Activated CD4-positive, alpha-beta T cell treated with anti-CD3 and anti-CD28 coated beads, Interleukin-2, Interleukin-6, amounts not matched to agents 100 ng/mL and 50 ng/mL, durations not matched to agents 16 hours and 8 hours (primary cell): ENCODE data around the gene LRRC8C.

Source experiments
- DNase-seq: peaks from one replicate; pipeline ENCODE4 v3.0.0-alpha.2; 2020

The LRRC8C gene

DNA sequence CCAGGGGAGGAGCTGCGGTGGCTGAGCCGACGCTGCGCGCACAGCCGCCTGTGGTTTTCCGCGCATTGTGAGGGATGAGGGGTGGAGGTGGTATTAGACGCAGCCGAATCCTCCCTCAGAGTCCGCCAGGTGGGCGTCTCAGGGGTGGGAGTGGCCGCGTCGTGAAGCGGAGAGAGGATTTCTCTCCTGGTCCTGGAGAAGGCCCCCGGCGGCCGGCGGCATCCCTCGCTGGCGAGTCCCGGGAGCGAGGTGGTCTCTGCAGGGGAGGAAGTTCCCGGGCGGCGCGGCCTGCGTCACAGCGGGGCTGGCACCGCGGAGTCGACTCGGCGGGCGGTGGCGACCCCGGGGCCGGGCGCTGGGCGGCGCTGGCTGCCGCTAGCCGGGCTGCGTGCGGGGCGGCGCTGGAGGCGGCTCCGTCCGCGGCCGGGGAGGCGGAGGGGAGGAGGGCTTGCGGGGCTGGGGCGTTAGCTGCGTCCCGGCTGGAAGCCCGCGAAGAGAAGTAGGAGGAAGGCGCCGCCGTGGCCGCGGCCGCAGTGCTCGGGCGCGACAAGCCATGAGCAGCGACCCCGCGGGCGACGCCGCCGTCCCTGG, at the start of gene LRRC8C:
Gene LRRC8C (plus strand): TSS at position 464 of the 591 bp plus-strand sequence. CDS start 53,354 bp downstream, outside the sequence.
- DNase-seq, result peak; percentile 91

DNA sequence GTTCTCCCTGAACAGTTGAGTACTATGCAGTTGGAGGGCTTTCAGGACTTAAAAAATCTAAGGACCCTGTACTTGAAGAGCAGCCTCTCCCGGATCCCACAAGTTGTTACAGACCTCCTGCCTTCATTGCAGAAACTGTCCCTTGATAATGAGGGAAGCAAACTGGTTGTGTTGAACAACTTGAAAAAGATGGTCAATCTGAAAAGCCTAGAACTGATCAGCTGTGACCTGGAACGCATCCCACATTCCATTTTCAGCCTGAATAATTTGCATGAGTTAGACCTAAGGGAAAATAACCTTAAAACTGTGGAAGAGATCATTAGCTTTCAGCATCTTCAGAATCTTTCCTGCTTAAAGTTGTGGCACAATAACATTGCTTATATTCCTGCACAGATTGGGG, 48.7 kb upstream of the LRRC8C start:
- DNase-seq, result no peak

DNA sequence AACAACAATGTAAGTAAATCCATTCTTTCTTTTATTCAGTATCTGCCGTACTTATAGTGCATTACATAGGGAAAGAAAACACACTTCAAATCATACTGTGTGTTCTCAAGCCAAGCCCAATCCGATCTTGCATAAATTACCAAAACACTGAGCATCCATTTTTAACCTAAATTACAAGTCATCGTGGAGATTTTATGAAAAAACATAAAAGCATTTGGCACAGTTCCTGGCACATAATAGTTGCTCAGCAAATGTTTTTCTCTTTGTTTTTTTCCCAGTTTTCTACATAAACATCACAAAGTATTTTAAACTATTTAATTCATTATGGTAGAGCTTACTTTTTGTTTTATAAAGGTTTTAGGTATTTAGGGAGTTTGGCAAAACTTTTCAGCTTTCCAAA, 48.1 kb upstream of the LRRC8C start:
- DNase-seq, result no peak

DNA sequence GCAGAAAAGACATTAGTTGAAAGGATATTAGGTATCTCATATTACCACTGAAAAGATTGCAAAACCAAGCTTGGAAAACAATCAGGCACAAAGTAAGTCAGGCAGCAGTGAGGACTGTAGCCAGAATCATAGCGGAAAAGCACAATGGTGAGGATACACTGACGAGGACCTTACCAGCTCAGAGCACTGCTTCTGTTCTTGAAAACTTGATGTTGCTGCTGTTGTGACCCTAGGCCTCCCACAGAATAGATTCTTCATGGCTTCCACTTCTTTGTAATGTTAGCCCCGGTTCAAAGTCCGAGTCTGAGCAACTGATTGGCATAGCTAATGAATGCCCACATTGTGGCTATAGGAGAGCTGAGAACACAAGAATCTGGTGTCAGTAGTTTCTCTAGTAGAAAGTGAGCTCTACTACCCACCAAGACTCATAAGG, 45.2 kb upstream of the LRRC8C start:
- no peak for DNase-seq

DNA sequence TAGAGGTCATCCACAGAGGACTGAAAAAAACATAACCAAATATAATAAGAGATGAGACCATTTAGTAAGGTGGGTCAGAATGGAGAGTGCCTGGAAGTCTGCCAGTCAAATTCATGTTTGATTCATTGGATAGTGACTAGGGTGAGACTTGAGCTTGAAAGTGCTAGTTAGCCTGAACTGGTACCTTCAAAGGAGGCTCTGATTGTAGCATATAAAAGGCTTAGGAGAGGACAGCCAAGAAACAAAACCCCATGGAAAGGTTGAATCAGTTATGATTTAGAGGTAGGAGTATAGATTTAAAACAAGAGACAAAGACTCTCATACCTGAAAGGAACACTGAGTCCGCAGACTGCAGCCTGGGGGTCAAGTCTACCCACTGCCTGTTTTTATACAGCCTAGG, 44.4 kb upstream of the LRRC8C start:
- no peak for DNase-seq

DNA sequence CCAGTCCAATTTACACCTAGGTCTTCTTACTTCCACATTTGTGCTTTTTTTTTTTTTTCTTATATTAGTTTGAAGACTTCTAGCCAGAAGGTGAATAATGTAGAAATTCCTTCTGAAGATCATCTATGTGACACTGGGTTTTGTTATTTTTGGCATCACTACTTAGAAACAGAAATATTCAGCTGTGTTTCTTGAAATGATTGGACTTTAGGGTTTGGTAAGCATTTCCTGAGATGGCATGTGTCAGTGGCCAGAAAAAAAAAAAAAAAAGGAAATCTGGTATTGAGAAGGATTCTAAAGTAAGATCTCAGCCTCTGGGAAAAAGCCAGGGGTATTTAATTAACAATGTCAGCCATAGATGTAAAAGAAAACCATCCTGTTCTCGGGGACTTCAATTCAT, 43.4 kb upstream of the LRRC8C start:
- peak; percentile 62 for DNase-seq

DNA sequence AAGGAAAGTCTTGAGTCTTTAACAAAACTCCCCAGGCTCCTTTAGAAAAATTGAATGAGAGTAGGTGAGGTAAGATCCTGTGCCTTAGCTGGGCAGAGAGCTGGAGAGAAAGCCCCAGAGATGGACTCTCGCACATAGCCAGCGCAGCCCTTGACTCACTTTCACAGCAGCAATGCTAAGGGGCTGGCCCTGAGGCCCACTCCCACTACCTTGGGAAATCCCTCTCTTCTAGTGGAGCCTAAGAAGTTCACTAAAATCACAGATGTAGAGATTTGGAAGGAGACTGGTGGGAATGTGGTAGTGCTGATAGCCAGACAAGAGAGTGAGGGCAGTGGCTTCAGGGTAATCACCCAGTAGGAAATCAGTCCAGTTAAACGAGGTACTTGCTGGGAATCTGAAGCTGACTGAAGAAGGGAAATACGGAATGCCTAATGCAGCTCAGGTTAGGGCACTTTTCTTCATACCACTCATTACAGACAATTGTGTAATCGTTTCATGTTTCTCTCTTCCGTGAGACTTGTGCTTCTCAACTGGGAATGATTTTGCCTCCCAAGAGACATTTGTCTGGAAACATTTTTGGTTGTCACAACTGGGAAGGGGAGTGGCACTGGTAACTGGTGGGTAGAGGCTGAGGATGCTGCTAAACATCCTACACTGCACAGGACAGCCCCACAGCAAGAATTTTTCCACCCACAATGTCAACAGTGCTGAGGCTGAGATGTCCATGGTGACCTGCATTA, 42.4 kb upstream of the LRRC8C start:
- DNase-seq, result no peak

DNA sequence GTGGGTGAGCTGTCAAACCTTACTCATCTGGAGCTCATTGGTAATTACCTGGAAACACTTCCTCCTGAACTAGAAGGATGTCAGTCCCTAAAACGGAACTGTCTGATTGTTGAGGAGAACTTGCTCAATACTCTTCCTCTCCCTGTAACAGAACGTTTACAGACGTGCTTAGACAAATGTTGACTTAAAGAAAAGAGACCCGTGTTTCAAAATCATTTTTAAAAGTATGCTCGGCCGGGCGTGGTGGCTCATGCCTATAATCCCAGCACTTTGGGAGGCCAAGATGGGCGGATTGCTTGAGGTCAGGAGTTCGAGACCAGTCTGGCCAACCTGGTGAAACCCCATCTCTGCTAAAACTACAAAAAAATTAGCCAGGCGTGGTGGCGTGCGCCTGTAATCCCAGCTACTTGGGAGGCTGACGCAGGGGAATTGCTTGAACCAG, 40.0 kb upstream of the LRRC8C start:
- peak; percentile 51 for DNase-seq

DNA sequence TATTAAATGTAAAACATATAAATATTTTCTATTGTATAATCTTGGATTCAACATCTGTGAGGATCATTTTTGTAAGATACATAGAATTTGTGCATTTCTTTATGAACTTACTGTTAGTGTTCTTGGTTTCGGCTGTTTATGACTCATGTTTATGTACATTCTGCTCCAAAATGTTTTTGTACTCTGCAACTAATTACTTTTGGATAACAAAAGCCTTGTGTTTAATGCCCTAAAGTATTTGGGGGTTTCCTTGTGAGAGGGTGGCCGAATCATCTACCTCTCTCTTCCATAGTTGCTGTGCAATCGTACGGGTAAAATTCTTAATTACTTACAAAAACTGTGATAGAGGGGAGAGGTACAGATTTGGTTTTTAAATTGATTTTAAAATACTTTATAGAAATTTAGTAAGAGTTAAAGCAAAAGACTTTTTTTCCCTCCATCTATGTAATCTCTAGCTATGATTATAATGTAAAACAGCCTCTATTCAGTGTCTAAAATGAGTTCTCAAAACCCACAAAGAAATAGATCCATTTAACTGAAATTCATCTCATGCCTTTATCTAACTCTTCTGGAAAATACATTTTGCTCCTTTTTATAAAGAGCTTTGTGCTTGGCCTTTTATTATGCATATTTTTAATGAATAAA, 38.7 kb upstream of the LRRC8C start:
- DNase-seq, result no peak

DNA sequence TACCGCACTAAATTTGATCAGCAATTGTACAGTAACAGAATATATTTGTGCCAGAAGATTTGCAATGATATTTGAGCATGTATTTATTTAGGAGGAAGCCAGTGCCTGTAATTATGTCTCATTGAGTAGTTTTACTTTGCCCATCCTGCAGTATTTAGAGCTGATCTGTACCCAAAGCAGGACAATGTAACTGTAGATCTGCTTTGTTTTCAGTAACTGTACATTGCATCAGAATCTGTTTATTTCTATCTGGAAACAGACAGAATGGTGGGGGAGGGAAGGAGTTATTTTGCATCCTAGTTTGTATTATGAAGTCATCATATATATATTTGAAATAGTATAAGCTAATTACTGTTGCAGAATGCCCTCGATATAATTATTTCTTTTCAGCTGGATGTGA, 36.2 kb upstream of the LRRC8C start:
- DNase-seq, result no peak

DNA sequence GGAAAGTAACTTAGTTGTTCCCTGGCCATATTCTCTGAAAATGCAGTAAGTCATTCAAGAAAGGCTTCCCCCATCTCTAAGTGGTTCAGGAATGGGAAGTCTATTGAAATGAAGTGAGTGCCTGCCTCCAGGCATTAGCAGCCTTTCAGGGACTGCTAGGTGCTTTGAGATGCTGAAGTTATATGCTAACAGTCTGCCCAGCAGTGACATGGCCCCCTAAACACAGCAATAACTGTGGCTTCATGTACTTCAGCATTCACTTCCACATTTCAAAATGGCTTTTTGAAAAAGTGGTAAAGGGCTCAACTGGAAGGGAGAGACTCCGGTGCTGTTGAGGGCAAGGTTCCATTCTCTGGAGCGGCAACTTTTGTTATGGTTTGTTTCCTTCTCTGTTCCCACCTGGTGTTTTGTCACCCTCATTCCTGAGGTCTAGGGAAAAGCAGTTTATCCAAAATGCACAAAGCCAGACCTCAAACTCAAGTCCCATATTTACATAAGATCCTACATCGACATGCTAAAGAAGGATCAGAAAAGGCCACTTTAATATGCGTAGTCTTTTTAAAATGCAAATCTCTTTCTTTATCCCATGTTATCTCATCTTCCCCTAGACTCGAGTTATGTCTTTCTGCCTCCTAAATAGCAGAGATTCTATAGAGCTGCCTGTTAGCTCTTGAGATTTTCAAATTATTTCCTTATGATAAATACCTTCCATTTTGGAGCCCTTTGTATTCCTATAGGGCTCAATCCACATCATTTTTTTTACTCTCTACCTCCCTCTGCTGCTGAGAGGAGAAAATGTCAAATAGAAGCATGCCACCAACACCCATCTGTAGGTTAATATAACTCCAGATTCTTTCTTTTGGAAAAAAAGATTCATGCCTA, 34.2 kb upstream of the LRRC8C start:
- peak; percentile 61 for DNase-seq

DNA sequence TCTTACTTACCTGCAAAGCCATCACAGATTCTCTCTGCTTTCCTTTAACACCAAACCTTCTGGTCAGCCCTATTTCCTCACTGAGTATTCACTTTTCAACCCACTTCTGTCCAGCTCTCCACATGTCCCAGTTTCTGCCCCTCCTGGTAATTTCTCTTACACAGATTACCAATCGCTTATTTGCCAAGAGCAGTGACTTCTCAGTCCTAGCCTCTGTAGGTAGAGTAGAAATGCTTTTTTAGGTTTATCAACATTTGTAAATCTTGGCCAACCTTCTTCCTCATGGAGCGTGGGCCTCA, 33.6 kb upstream of the LRRC8C start:
- no peak for DNase-seq

DNA sequence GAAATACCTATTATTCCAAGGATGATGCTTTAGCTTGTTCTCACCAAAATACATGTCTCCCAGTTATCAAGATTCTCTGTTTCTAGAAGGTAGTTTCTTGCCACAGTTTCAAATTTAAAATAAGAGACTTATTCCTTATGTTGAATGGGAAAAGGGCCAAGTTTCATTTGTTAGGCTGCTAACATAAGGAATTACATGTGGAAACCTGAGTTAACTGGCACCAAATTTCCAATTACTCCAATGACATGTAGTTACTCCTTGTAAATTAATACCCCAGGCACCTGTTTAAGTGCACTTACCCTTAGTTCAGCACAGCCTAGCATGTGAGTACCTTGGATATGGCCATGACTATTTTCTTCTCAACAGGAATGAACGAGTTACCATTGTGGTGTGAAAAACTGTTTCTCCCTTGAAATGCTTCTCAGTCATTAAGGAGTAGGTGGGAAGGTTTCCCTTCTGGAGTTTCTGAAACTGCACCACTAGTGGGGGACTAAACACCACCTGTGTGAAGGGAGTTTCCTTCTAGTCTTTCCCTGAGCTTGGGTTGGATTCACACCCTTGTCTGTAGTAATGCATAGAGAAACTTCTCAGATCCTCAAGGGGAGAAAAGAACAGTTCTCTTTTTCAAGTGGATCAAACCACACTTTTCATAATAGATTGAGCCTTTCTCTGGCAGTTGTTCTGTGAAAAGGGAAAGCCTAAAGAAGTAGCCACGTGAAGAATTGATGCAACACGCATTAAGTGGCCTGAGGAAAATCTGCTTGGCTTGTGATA, 32.3 kb upstream of the LRRC8C start:
- no peak for DNase-seq

DNA sequence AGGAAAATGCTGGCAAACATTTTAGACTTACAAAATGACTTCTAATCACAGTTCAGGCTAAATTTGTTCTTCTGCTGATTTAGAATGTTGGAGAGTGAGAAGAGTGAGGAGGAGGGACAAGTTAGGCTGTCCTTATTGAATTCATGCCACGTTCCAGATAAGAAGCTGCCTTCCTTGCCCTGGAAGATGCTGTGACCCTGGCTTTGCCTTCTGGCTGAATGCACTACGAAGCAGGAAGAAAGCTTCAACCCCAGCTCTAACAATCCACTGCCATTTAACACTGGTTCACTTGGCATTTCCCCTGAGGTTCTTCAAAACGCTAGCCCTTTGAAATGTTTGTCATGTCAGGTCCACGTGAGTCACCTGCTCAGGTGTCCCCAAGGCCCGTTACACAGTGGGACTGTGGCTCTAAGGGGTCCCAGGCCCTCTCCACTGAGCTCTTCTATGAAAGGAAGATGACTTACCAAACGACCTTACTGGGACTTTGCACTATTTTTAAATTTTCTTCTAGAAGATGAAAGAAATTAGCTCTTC, 30.0 kb upstream of the LRRC8C start:
- no peak for DNase-seq

DNA sequence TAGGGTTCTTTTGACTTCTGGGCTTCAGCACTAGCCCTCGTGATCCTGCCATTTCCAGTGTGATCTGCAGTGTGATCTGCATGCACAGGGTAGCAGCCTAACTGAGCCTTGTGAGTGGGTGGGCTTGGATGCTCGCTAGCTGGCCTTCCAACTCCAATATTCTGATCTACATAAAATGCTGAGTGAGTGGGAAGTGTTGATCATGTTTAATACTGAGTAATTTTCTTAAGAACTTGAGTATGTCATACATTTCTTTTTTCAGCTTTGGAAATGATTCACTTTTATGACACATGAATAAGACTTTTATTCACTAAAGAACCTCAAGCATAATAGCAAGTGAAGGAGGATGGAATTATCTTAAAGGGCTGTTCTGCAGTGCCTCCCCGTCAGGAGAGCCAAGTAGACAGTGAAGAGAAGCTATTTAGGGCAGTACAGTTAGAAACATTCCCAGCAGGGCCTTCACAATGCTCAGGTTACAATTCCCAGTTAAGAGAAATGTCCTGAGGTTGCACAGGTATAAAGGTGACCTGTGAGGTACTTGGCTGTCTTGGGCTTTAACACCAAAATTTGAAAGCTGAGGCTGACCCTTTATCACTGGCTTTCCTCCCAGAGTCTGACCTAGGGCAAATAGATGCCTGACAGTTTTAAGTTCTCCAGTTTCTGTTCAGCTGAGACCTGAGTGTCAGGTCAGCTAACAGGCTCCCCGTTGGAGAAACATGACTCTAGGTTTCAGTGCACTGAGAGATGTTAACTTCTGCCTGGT, 29.1 kb upstream of the LRRC8C start:
- no peak for DNase-seq

DNA sequence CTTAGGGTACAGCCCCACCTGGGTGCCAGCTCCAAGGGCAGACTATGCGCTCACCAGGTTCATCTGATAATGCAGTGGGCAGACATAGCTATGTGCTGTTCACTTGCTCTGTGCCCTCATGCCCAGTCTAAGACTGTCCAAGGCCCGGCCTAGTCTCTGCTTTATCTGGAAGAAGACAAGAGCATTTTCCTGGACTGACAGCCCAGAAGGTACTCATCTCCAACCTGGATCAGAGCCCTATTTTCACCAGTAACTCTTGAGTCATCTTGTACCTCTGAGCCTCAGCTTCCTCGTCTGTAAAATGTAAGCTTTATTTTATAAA, 28.5 kb upstream of the LRRC8C start:
- DNase-seq, result no peak

DNA sequence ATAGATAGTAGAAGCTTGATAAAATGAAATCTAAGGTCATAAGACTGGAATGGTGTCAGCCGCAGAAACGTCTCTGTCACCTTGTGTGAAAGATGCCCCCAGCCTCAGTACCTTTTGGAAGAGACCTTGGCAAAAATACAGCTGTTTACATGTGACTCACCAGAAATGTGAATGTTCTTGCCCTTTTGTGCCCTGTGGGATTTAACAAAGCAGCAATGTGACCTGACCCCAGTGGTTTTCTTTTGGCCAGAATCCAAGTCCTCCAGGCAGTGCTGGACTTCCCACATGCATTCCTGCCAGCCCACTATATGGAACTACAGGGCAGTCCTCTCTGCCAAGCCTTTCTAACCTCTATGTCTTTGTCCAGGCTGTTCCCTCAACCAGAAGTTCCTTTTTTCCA, 27.2 kb upstream of the LRRC8C start:
- DNase-seq, result no peak

DNA sequence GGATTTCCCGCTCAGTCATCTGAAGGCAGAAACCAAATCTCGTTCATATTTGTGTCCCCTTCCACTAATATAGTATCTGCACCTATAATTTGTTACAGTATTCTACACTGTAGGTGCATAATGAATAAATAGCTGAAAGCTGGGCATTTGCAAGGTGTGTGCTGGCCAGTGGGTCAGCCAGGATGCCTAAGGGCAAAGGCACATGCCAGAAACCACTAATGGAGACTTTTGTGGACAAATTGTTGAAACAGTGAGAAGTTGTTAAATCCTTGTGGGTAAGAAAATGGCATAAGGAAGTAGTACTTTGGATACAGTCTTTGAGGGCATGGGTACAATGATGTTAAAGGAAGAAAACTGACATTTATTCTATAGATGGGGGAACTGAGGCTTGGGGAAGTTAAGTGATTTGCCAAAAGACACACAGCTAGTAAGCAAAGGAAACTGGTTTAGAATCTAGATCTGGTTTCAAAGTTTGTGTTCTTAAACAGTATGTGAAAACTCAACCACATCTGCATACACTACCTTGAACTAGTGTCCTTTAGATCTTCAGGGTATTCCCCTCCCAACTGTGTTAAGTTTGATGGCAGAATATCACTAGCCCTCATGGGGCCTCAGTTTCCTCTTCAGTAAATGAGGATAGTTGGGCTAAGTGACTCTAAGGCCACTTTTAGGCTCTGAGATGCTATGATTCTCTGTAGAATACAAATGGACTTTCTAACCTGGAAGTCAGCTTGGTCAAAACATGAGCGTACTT, 26.5 kb upstream of the LRRC8C start:
- no peak for DNase-seq

DNA sequence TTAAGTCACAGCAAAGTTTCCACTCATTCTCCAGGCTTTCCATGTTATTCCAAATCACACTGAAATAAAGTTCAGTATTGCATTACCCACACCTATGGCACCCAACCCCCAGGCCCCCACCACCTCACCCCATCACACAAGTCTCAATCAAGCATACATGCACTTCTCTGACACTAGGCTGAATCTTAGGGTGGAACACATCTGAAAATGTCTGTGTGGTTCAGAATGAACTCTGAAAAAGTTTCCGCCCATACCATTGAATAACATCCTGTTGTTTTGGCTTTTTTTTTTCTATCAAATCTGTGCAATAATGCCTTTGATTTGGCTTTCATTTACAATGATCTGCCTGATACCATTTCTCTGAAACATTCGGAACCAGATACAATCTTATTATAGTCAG, 25.8 kb upstream of the LRRC8C start:
- peak; percentile 62 for DNase-seq

DNA sequence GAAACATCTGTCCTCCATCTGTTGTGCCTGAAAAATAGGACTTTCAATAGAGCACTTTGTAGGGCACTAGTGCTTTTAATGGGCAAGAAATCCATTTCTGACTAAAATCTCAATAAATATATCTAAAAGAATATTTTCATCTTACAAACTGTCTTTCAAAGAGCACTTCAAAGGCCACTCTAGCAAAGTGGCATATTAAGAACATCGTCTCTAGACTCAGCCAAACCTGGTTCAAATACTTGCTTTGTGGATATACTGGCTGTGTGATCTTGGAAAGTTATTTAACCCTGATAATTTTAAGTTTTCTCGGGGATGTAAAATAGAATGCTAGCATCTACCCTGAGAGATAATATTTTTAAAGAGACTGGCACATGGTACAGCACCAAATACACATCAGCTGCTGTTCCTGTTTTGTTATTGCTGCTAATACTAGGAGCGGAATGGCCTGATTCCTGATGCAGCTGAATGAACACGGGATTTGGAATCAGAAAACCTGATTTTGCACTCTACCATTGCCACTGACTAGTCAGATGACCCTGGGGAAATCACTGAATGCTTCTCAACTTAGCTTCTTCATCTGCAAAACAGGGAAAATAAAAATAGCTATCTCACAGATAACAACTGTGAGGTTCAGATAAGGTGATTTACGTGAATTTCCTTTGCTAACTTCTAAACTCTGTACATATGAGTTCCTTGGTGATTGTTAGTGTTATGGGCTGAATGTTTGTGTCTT, 25.2 kb upstream of the LRRC8C start:
- DNase-seq, result no peak
